D721Med (cell line): ENCODE measurements around the gene BCL6.
"Not testable (repeated sequence)": the region's sequence is repeated elsewhere in the genome, so short reads cannot be mapped to it uniquely, and the experiment has no call there.

Source experiments
- DNase-seq: peaks from one replicate; pipeline ENCODE4 v3.0.0; 2011; ENCODE audit warnings: low spot score; ENCODE audit not compliant: insufficient read length
- FAIRE-seq: peaks from 2 replicates; lab custom pipeline; 2011; peaks lifted over from hg19 to GRCh38; lab: Jason Lieb, UNC
- TF ChIP-seq, protein P1 (sequence below): IDR thresholded peaks from 2 replicates; pipeline ENCODE4 v1.5.1; 2012; ENCODE audit warnings: mild to moderate bottlenecking, control low read depth; ENCODE audit not compliant: insufficient read depth; ENCODE audit errors: missing control alignments

Gene BCL6

DNA sequence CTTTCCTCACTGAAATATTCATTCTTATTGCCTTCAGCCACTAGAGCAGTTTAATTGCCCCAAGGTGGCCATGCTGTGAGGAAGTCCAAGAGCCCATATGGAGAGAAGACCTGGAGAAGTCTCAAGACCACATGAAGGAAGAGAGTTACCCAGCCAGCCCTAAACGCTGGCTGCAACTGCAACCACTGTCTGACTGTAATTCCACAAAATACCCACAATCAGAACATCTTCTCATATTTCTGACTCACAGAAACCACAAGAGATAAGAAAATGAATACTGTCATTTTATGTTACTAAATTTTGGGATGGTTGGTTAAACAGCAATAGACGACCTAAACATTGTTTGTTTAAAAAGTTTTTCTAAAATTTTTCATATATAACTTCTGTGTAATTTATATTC is 60.4 kb downstream of the BCL6 start:
- no peak for DNase-seq
- no peak for FAIRE-seq
- TF ChIP-seq, protein P1, sequence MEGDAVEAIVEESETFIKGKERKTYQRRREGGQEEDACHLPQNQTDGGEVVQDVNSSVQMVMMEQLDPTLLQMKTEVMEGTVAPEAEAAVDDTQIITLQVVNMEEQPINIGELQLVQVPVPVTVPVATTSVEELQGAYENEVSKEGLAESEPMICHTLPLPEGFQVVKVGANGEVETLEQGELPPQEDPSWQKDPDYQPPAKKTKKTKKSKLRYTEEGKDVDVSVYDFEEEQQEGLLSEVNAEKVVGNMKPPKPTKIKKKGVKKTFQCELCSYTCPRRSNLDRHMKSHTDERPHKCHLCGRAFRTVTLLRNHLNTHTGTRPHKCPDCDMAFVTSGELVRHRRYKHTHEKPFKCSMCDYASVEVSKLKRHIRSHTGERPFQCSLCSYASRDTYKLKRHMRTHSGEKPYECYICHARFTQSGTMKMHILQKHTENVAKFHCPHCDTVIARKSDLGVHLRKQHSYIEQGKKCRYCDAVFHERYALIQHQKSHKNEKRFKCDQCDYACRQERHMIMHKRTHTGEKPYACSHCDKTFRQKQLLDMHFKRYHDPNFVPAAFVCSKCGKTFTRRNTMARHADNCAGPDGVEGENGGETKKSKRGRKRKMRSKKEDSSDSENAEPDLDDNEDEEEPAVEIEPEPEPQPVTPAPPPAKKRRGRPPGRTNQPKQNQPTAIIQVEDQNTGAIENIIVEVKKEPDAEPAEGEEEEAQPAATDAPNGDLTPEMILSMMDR = no peak

DNA sequence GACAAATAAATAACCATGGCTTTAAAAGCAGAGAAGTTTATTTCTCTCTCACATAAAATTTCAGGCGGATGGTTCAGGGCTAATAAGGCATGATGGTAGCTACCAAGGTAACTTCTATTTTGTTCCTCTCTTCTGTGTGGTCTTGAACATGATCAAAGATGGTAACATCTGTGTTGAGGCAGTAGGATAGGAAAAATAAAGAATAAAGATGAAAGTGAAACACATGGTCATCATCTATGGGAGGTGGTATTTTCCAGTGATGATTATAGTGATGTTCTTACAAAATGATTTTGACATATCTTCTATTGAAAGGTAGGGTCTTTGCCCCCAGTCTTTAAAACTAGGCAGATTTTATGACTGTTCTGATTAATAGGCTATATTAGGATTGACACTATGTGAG is 60.8 kb downstream of the BCL6 start:
- no peak for FAIRE-seq
- no peak for DNase-seq
- TF ChIP-seq, protein P1 = no peak

DNA sequence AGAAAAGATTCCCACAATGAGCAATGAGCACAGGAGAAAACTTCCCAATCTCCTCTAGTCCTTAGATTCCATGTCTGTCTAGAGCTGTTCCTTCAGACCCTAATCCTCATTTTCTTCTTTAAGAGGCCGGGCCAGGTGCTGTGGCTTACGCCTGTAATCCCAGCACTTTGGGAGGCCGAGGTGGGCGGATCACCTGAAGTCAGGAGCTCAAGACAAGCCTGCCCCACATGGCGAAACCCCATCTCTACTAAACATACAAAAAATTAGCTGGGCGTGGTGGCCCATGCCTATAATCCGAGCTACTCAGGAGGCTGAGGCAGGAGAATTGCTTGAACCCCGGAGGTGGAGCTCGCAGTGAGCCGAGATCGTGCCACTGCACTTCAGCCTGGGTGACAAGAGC is 63.5 kb downstream of the BCL6 start:
- FAIRE-seq, DNase-seq: not testable (repeated sequence)

DNA sequence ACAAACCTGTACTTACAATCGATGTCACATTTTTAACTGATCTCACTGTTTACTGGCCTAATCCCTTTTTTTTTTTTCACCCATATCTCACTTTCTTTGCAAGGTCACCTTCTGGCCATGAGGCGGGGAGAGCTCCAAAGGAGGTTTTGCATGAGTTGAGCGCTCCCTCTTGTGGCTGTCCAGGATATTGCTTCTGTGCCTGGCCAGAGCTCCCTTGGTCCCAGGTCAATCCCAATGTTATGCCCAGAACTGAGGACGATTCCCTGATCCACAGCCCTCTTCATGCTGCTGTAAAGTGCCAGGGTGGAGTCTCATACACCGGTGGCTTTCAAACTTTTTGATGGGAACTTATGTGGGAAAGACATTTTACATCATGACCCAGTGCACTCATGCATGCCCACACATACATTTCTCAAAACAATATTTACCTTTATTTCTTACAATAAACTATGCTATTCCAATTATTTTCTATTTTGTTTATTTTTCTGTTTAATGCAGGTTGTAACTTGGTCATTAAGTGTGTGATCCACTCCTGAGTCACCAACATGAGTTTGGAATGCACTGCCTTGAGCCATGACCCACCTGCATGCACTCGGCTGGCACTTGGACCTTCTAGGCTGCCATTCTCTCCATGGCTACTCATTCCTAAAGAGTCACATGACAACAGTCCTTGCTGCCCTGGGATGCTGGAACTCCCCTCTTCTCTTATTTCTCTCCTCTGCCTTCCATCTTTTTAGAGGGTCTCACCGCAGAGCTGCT is 65.5 kb downstream of the BCL6 start:
- FAIRE-seq (no peak), DNase-seq (no peak)
- TF ChIP-seq, protein P1 = peak; percentile 91

DNA sequence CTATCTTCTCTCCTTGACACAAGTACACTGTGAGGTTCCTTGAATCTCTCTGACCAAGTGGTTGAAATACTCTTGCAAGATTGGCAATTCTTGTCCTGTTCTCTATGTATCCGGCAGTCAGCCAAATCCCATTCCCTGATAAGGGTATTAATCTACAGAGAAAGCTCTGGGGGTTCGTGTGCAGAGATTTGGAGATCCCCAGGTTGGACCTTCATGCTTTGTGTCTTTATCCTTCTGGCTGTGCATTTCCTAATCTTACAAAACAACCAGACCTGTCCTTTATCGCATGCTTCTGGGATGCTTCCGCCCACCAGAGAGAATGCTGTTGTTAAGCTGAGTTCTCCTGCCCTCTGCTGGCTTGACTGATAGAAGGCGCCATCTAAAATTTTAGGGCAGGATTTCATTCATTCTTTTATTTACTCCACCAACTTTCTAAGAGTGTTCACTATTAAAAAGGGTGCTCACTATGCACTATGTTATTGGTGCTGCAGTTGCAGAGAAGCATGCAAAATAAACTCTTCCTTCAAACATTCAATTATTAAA is 66.5 kb downstream of the BCL6 start:
- no peak for FAIRE-seq
- DNase-seq = no peak
- TF ChIP-seq, protein P1 = peak; percentile 61

DNA sequence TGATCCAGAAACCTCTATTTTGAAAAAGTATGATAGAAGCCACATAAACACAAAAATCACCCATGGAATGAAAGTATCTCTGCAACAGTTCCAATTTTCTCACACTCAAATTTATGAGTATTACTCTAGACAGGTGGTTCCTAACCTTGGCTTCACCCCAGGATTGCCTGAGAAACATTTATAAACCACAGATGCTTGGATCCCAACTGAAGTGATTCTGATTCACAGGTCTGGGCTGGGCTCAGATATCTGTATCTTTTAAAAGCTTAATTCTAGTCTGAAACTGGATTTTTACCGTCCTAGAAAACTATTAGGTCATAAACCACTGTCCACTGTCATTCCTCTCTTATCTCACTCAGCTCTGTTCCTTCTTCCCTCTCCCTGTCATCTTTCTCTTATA is 67.7 kb downstream of the BCL6 start:
- no peak for DNase-seq
- no peak for FAIRE-seq
- TF ChIP-seq, protein P1 = no peak

DNA sequence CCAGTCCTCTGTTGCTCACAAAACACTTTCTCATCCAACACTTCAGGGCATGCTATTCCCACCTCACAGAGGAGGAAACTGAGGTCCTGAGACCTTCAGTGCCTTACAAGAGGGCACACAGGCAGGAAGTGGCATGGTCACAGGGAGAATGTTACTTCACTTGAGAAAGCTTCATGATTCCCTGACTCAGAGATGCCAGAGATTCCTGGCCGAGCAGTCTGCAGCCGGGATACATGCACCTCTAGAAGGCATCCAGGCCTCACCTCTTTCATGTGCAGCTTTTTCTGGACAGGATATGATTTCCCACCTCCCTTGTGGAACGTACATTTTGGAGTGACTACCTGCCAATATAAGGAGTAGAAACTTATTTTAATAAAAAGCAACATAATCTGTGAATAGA is 72.3 kb downstream of the BCL6 start:
- TF ChIP-seq, protein P1 = no peak
- no peak for DNase-seq
- FAIRE-seq = no peak
